ENCODE results near the gene HLA-F. TPM values are rescaled to one million over a fixed set of nuclear protein-coding genes. Genes with fewer than 3 reads are reported as not detected.
A peak's percentile ranks its signal among the peaks of the same experiment; 100 is the strongest.

Gene HLA-F
- polyA plus RNA-seq (2013) = 56.7 TPM

DNA sequence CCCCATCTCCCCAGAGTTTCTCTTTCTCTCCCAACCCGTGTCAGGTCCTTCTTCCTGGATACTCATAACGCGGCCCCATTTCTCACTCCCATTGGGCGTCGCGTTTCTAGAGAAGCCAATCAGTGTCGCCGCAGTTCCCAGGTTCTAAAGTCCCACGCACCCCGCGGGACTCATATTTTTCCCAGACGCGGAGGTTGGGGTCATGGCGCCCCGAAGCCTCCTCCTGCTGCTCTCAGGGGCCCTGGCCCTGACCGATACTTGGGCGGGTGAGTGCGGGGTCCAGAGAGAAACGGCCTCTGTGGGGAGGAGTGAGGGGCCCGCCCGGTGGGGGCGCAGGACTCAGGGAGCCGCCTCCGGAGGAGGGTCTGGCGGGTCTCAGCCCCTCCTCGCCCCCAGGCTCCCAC lies at the start of gene HLA-F:
Gene HLA-F (plus strand): TSS at position 173 of the 404 bp plus-strand sequence. CDS start 30 bp downstream, at position 203.
- POLR2A ChIA-PET = no interaction called here
- WGBS (ENCODE audit: insufficient coverage) = 0% methylated on average over 22 of the region's 26 CpGs

GRCh38 chr6:29674008-29674407 lies 49.2 kb upstream of the HLA-F start:
- 100% methylated on average over 1 of the region's 5 CpGs for WGBS (ENCODE audit: insufficient coverage)
- CTCF ChIA-PET = interaction anchor here (2.3 to 2.6 kb wide), 2 partner anchors 20 to 24 kb away, joined by 8 to 15 read pairs; no protein-coding TSS in a partner anchor
- POLR2A ChIA-PET = no interaction called here
- peaks cover 0 to 10% (median 0%) of the 10 kb centered on the region in 4 experiments for H3K36me3 ChIP-seq (ENCODE audit: control insufficient read depth in 4 of 4, insufficient read depth in 4 of 4, low read length in 3 of 4)
- no peak overlapping the region for H3K4me3 ChIP-seq (ENCODE audit: control insufficient read depth in 1 of 7, extremely low read depth in 1 of 7, insufficient read depth in 4 of 7, low read depth in 2 of 7, low read length in 6 of 7)
- H3K4me1 ChIP-seq (ENCODE audit: control extremely low read depth in 1 of 4, control insufficient read depth in 4 of 4, insufficient read depth in 4 of 4, low read length in 3 of 4) = peaks cover 0 to 11% (median 7%) of the 10 kb centered on the region in 4 experiments
- DNase-seq = no peak
- H3K27me3 ChIP-seq (replicated peaks in 2 of 5; ENCODE audit: control insufficient read depth in 4 of 5, insufficient read depth in 5 of 5, low read length in 4 of 5) = peaks cover 2 to 9% (median 3%) of the 10 kb centered on the region in 5 experiments
- no peak overlapping the region for H3K27ac ChIP-seq (ENCODE audit: insufficient read depth in 1 of 2, low read depth in 1 of 2, low read length in 2 of 2, poor library complexity in 1 of 2, severe bottlenecking in 2 of 2)
- H3K9me3 ChIP-seq (ENCODE audit: control extremely low read depth in 1 of 5, control insufficient read depth in 4 of 5, insufficient read depth in 2 of 5, low read depth in 1 of 5, low read length in 4 of 5) = peaks cover 0 to 1% (median 0%) of the 10 kb centered on the region in 5 experiments

More for the DNA sequence above, at the start of gene HLA-F:
- Histone ChIP-seq H3K9me3 (ENCODE audit: control extremely low read depth in 1 of 5, control insufficient read depth in 4 of 5, insufficient read depth in 2 of 5, low read depth in 1 of 5, low read length in 4 of 5) (no peaks in the 10 kb centered on the region), H3K4me3 (ENCODE audit: control insufficient read depth in 1 of 7, extremely low read depth in 1 of 7, insufficient read depth in 4 of 7, low read depth in 2 of 7, low read length in 6 of 7) (peak within 1 kb of the TSS; percentile 57 to 99 (median 87)), H3K36me3 (ENCODE audit: control insufficient read depth in 4 of 4, insufficient read depth in 4 of 4, low read length in 3 of 4) (peaks cover 0 to 33% (median 8%) of the 10 kb centered on the region in 4 experiments), H3K27ac (ENCODE audit: insufficient read depth in 1 of 2, low read depth in 1 of 2, low read length in 2 of 2, poor library complexity in 1 of 2, severe bottlenecking in 2 of 2) (peak within 1 kb of the TSS; percentile 58 to 84), H3K4me1 (ENCODE audit: control extremely low read depth in 1 of 4, control insufficient read depth in 4 of 4, insufficient read depth in 4 of 4, low read length in 3 of 4) (peaks cover 0 to 17% (median 9%) of the 10 kb centered on the region in 4 experiments), H3K27me3 (replicated peaks in 2 of 5; ENCODE audit: control insufficient read depth in 4 of 5, insufficient read depth in 5 of 5, low read length in 4 of 5) (peaks cover 0 to 3% (median 0%) of the 10 kb centered on the region in 5 experiments)
- peak; percentile 77 to 87 (median 81) for DNase-seq
- CTCF ChIA-PET = interaction anchor here (1.0 to 1.4 kb wide), 2 partner anchors 11 to 70 kb away, joined by 3 to 4 read pairs; no protein-coding TSS in a partner anchor

- no peak overlapping the region for H3K4me3 ChIP-seq (ENCODE audit: control insufficient read depth in 1 of 7, extremely low read depth in 1 of 7, insufficient read depth in 4 of 7, low read depth in 2 of 7, low read length in 6 of 7)
- H3K36me3 ChIP-seq (ENCODE audit: control insufficient read depth in 4 of 4, insufficient read depth in 4 of 4, low read length in 3 of 4) = peaks cover 0 to 10% (median 0%) of the 10 kb centered on the region in 4 experiments
- CTCF ChIA-PET = interaction anchor here (0.7 to 2.2 kb wide), 6 partner anchors 12 to 84 kb away, joined by 3 to 7 read pairs (median 3); no protein-coding TSS in a partner anchor
- WGBS (ENCODE audit: insufficient coverage) = 100% methylated on average over 1 of the region's 1 CpG
- H3K27me3 ChIP-seq (replicated peaks in 2 of 5; ENCODE audit: control insufficient read depth in 4 of 5, insufficient read depth in 5 of 5, low read length in 4 of 5) = peaks cover 2 to 7% (median 4%) of the 10 kb centered on the region in 5 experiments
- DNase-seq = no peak
- peaks cover 0 to 1% (median 0%) of the 10 kb centered on the region in 5 experiments for H3K9me3 ChIP-seq (ENCODE audit: control extremely low read depth in 1 of 5, control insufficient read depth in 4 of 5, insufficient read depth in 2 of 5, low read depth in 1 of 5, low read length in 4 of 5)
- H3K4me1 ChIP-seq (ENCODE audit: control extremely low read depth in 1 of 4, control insufficient read depth in 4 of 4, insufficient read depth in 4 of 4, low read length in 3 of 4) = peaks cover 0 to 14% (median 7%) of the 10 kb centered on the region in 4 experiments
- H3K27ac ChIP-seq (ENCODE audit: insufficient read depth in 1 of 2, low read depth in 1 of 2, low read length in 2 of 2, poor library complexity in 1 of 2, severe bottlenecking in 2 of 2) = no peak overlapping the region
- POLR2A ChIA-PET = interaction anchor here (0.7 kb wide), 1 partner anchor 709 kb away, joined by 9 read pairs; no protein-coding TSS in a partner anchor
These were observed 47.7 kb upstream of the HLA-F start for GRCh38 chr6:29675561-29675960.

DNA sequence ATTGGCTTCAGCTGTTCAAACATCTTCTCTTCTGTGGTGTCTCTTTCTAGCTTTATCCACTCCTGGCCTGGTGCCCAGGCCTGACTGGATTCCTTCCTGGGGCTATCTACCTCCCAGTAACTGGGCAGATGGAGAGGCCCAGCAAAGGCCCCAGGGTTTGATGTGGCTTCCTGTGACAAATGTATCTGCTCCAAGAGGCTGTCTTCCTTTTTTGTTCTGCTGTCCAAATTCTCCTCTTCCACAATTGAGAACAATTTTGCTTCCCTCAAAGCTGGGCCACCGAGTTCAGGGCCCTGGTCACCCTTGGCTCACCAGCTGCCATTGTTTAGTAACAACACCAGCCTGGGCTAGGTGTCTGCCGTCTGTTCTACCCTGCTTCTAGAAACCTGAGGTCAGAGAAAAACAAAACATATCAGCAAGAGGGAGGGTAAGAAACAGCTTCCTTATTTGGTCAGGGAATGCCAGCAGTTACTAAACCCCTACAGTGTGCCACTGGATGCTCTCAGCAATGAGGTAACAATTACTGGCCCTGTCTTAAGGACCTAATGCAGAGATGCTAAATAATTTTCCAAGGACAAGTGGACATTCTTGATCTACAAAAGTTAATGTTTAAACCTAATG lies 46.1 kb upstream of the HLA-F start:
- no CpG with 5 or more reads among the region's 2 CpGs for WGBS (ENCODE audit: insufficient coverage)
- ChIA-PET POLR2A (interaction anchor here (1.0 kb wide), 1 partner anchor 22 kb away, joined by 6 read pairs; no protein-coding TSS in a partner anchor), CTCF (interaction anchor here (1.0 to 1.6 kb wide), 5 partner anchors 11 to 28 kb away, joined by 3 to 5 read pairs (median 3); no protein-coding TSS in a partner anchor)
- Histone ChIP-seq H3K36me3 (ENCODE audit: control insufficient read depth in 4 of 4, insufficient read depth in 4 of 4, low read length in 3 of 4) (peaks cover 0 to 9% (median 0%) of the 10 kb centered on the region in 4 experiments), H3K27ac (ENCODE audit: insufficient read depth in 1 of 2, low read depth in 1 of 2, low read length in 2 of 2, poor library complexity in 1 of 2, severe bottlenecking in 2 of 2) (no peak overlapping the region), H3K27me3 (replicated peaks in 2 of 5; ENCODE audit: control insufficient read depth in 4 of 5, insufficient read depth in 5 of 5, low read length in 4 of 5) (peaks cover 0 to 5% (median 0%) of the 10 kb centered on the region in 5 experiments), H3K4me1 (ENCODE audit: control extremely low read depth in 1 of 4, control insufficient read depth in 4 of 4, insufficient read depth in 4 of 4, low read length in 3 of 4) (peaks cover 0 to 14% (median 7%) of the 10 kb centered on the region in 4 experiments), H3K9me3 (ENCODE audit: control extremely low read depth in 1 of 5, control insufficient read depth in 4 of 5, insufficient read depth in 2 of 5, low read depth in 1 of 5, low read length in 4 of 5) (peaks cover 0 to 1% (median 0%) of the 10 kb centered on the region in 5 experiments), H3K4me3 (ENCODE audit: control insufficient read depth in 1 of 7, extremely low read depth in 1 of 7, insufficient read depth in 4 of 7, low read depth in 2 of 7, low read length in 6 of 7) (no peak overlapping the region)
- peak in 2 of 3 donors; percentile 43 to 55 for DNase-seq

- Histone ChIP-seq H3K4me1 (ENCODE audit: control extremely low read depth in 1 of 4, control insufficient read depth in 4 of 4, insufficient read depth in 4 of 4, low read length in 3 of 4) (peaks cover 0 to 14% (median 7%) of the 10 kb centered on the region in 4 experiments), H3K27ac (ENCODE audit: insufficient read depth in 1 of 2, low read depth in 1 of 2, low read length in 2 of 2, poor library complexity in 1 of 2, severe bottlenecking in 2 of 2) (no peak overlapping the region), H3K36me3 (ENCODE audit: control insufficient read depth in 4 of 4, insufficient read depth in 4 of 4, low read length in 3 of 4) (peaks cover 0 to 3% (median 0%) of the 10 kb centered on the region in 4 experiments)
These were observed 45.1 kb upstream of the HLA-F start for GRCh38 chr6:29678114-29678513.

GRCh38 chr6:29679962-29680361 lies 43.3 kb upstream of the HLA-F start:
- Histone ChIP-seq H3K36me3 (ENCODE audit: control insufficient read depth in 4 of 4, insufficient read depth in 4 of 4, low read length in 3 of 4) (no peaks in the 10 kb centered on the region), H3K27ac (ENCODE audit: insufficient read depth in 1 of 2, low read depth in 1 of 2, low read length in 2 of 2, poor library complexity in 1 of 2, severe bottlenecking in 2 of 2) (no peak overlapping the region), H3K9me3 (ENCODE audit: control extremely low read depth in 1 of 5, control insufficient read depth in 4 of 5, insufficient read depth in 2 of 5, low read depth in 1 of 5, low read length in 4 of 5) (no peaks in the 10 kb centered on the region), H3K4me1 (ENCODE audit: control extremely low read depth in 1 of 4, control insufficient read depth in 4 of 4, insufficient read depth in 4 of 4, low read length in 3 of 4) (peaks cover 0 to 14% (median 7%) of the 10 kb centered on the region in 4 experiments), H3K4me3 (ENCODE audit: control insufficient read depth in 1 of 7, extremely low read depth in 1 of 7, insufficient read depth in 4 of 7, low read depth in 2 of 7, low read length in 6 of 7) (peak overlapping the region in 1 of 7 experiments; percentile 79), H3K27me3 (replicated peaks in 2 of 5; ENCODE audit: control insufficient read depth in 4 of 5, insufficient read depth in 5 of 5, low read length in 4 of 5) (peaks cover 0 to 5% (median 0%) of the 10 kb centered on the region in 5 experiments)
- ChIA-PET CTCF (interaction anchor here (2.0 kb wide), 1 partner anchor 30 kb away, joined by 7 read pairs; no protein-coding TSS in a partner anchor), POLR2A (no interaction called here)
- WGBS (ENCODE audit: insufficient coverage) = 46% methylated on average over 11 of the region's 13 CpGs
- DNase-seq = peak in 2 of 3 donors; percentile 30 to 45

More at GRCh38 chr6:29678114-29678513, 45.1 kb upstream of the HLA-F start:
- ChIA-PET CTCF (interaction anchor here (1.3 to 2.0 kb wide), 4 partner anchors 24 to 28 kb away, joined by 3 to 7 read pairs (median 4); no protein-coding TSS in a partner anchor), POLR2A (no interaction called here)
- Histone ChIP-seq H3K4me3 (ENCODE audit: control insufficient read depth in 1 of 7, extremely low read depth in 1 of 7, insufficient read depth in 4 of 7, low read depth in 2 of 7, low read length in 6 of 7) (no peak overlapping the region), H3K27me3 (replicated peaks in 2 of 5; ENCODE audit: control insufficient read depth in 4 of 5, insufficient read depth in 5 of 5, low read length in 4 of 5) (peaks cover 0 to 5% (median 0%) of the 10 kb centered on the region in 5 experiments), H3K9me3 (ENCODE audit: control extremely low read depth in 1 of 5, control insufficient read depth in 4 of 5, insufficient read depth in 2 of 5, low read depth in 1 of 5, low read length in 4 of 5) (peaks cover 0 to 1% (median 0%) of the 10 kb centered on the region in 5 experiments)
- WGBS (ENCODE audit: insufficient coverage) = 80% methylated on average over 2 of the region's 5 CpGs
- peak in 1 of 3 donors; percentile 4 for DNase-seq
